Measurements from ENCODE around the gene ACSS2.
"Not testable (repeated sequence)": the region's sequence is repeated elsewhere in the genome, so short reads cannot be mapped to it uniquely, and the experiment has no call there.

The ACSS2 gene

DNA sequence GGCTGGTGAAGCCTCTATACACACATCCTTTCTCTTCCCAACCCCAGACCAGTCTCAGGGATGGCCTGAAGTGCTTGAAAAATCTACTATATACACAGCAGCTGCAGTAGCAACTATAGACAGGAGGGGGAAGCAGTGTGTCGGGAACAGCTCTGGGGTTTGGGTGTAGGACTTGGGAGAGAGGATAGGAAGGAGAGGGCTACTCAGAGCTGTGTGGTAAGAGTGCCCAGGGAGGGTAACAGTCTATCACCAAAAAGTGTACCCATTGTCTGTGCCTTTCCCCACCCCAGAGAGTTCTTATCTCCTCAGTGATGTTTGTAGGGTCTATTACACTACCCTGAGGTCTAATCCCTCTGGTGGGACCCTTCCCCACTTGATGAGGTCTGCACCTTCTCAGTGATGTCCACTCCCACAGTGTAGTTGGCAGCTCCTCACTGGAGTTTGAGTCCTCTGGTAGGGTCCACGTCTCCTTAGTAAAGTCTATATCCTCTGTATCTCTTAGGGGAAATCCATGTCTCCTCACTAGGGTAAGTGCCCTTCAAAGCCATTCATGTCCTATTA, 2.2 kb upstream of the ACSS2 start:
- peak; percentile 88 for DNase-seq (ENCODE audit: low spot score)

DNA sequence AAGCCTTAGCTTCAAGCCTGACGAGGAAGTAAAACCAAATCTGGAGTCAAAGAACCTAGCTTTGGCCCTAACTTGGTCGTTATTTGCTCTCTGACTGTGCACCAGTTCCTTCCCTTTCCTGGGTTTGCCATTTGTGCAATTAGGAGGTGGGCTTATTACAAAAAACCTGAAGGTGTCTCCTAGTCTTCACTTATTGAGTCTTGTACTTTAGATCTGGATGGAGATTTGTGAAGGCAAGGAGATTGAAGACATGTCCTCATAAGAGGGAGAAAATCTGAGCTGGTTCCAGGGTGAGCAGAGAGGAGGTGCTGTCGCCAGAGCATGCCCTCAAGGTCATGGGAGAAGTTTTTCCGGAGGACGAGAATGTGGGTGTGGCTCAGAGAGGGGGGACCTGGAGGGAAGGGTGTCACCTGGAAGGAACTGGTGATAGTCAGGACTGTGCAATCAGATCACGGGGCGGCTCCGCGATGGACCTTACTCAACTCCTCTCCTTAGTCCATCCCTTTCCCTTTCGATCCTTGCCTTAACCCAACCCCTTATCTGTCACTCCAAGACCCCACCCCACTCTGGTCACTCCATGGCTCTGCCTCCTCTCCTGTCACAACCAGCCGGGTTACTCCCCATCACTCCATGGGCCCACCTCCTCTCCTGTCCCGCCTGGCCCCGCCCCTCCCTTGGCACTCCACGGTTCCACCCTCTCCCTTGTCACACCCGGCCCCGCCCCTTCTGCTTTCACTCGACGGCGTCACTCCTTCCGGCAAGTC, 588 bp upstream of the ACSS2 start:
- DNase-seq (ENCODE audit: low spot score), result no peak

DNA sequence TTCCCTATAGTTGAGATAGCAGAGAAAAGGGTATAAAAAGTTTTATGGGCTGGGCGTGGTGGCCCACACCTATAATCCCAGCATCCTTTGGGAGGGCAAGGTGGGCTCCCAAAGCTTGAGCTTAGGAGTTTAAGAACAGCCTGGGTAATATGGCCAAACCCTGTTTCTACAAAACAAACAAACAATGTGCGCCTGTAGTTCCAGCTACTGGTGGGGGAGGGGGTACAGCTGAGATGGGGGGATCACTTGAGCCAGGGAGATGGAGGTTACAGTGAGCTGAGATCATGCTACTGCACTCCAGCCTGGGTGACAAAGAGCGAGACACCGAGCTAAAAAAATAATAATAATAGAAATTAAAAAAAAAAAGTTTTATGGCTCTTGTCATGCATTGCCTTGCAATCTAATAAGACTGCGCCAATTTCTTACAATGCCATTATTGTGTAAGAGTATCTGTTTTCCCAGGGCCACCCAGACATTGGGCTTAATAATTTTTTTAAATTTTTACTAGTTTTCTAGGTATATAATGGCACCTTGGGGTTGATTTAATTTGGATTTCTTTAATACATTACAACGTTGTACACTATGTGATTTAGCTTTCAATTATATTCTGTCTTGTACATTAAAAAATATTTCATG, 3.9 kb downstream of the ACSS2 start:
- no peak for DNase-seq (ENCODE audit: low spot score)

DNA sequence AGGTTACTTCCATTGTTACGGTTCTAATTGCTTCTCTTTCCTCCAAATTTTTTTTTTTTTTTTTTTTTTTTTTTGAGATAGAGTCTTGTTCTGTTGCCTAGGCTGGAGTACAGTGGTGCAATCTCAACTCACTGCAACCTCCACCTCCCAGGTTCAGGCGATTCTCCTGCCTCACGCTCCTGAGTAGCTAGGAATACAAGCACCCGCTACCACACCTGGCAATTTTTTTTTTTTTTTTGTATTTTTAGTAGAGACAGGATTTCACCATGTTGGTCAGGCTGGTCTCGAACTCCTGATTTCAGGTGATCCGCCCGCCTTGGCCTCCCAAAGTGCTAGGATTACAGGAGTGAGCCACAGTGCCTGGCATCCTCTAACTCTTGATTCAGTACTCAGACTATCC, 4.6 kb downstream of the ACSS2 start:
- DNase-seq (ENCODE audit: low spot score), result not testable (repeated sequence)

DNA sequence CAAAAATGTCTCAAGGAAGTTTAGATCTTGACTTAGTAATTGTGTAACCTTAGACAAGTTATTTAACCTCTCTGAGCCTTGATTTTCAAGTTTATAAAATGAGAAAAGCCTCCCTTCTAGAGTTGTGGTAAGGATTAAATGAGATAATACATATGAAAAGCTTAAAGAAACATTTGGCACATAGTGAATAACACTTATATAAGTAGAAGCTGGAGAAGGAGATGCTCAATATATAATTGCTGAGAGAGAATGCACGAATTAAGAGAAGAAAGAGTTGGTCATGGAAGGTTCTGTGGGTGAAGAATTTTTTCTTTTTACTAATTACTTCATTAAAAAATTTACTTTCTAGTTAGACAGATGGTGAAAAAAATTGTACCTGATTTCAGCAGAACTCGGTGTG, 5.3 kb downstream of the ACSS2 start:
- no peak for DNase-seq (ENCODE audit: low spot score)

DNA sequence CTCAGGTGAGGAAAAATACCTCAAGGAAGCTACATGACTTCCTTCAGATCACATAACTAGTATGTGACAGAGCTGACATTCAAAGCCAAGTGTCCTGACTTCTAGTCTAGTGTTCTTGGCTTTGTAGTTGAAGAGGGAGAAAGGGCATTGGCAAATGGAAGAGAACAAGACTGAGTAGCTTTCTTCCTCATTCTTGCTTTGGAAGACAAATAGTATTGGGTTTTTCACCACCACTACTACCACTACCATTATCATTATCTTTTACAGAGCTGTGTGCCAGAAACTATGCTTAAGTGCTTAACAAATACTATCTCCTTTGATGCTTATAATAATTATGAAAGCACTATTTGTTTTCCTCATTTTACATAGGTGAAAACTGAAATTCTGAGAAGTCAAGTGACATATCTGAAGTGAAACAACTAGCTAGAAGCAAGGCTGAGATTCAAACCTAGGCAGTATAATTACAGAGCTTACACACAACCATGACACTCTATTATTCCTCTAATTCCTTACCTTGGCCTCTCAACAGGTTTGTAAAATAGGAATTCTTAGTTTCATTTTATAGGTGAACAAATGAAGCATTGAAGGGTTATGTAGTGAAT, 6.8 kb downstream of the ACSS2 start:
- DNase-seq (ENCODE audit: low spot score), result no peak

DNA sequence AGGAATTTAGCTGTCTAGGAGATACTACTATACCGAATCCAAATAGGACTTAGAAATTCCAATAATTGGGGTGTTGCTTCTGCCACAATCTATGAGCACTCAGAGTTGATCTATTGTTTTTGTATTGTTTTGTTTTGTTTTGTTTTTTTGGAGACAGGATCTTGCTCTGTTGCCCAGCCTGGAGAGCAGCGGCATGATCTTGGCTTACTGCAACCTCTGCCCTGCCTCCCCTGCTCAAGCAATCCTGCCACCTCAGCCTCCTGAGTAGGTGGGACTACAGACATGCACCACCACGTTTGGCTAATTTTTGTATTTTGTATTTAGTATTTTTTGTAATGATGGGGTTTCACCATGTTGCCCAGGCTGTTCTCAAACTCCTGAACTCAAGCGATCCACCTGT, 7.4 kb downstream of the ACSS2 start:
- DNase-seq (ENCODE audit: low spot score), result no peak

DNA sequence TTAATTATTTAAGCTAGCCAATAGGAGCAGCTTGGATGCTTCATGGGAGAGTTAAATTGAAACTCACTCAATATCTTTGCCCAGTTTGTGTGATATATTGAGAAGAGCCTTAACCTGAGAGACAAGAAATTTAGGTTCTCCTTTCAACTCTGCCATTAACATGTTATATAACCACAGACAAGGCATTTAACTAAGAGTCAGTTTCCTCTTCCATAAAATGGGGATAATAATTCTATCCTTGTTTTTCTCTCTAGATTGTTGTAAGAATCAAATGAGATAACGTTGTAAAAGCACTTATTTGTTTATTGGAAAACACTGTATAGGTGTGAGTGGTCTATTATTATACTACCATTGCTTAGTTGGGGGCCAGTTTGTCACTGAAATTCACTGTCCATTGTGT, 7.8 kb downstream of the ACSS2 start:
- no peak for DNase-seq (ENCODE audit: low spot score)

DNA sequence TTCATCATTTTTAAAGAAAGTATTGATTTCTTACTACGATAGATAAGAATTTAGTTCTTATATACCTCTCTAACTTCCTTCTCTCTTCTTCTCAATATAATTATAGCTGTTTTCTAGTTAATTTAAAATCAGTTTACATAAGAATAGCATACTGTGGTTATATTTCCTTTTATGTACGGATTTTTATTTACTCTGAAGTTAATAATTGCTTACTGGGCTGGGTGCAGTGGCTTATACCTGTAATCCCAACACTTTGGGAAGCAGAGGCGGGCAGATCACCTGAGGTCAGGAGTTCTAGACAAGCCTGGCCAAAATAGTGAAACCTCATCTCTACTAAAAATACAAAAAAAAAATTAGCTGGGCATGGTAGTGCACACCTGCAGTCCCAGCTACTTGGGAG, 9.7 kb downstream of the ACSS2 start:
- DNase-seq (ENCODE audit: low spot score), result no peak

DNA sequence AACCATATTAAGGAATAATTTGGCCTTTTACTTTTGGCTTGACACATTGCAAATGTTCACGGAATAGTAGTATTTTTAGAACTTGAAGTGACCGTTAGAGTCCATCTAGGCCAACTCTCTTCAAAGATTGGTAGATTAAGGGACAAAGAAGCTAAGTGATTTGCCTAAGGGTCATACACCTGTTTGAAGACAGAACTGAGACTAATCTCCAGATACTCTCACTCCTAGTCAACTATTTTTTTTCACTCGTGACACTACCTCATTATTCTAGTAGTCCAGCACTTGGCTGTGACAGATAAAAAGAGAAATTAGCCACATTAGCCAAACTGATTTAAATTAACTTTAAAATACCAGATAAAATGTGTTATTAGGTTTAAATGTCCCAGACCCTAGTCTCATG, 10.6 kb downstream of the ACSS2 start:
- DNase-seq (ENCODE audit: low spot score), result no peak

DNA sequence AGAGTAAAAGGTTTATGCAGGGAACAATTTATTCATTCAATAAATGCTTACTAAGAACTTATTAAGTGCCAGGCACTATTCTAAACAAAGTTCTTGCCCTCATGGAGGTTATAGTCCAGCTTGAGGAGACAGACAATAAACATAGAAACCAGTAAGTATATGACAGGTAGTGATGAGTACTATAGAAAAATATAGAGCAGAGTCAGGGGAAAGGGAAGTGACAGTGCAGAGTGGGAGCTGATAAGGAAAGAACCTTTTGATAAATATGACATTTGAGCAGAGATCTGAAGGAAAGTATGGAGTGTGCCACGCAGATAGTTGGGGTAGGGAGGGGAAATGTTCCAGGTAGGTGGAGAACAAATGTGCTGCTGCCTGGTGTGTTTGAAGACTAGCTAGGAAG, 12.1 kb downstream of the ACSS2 start:
- no peak for DNase-seq (ENCODE audit: low spot score)

DNA sequence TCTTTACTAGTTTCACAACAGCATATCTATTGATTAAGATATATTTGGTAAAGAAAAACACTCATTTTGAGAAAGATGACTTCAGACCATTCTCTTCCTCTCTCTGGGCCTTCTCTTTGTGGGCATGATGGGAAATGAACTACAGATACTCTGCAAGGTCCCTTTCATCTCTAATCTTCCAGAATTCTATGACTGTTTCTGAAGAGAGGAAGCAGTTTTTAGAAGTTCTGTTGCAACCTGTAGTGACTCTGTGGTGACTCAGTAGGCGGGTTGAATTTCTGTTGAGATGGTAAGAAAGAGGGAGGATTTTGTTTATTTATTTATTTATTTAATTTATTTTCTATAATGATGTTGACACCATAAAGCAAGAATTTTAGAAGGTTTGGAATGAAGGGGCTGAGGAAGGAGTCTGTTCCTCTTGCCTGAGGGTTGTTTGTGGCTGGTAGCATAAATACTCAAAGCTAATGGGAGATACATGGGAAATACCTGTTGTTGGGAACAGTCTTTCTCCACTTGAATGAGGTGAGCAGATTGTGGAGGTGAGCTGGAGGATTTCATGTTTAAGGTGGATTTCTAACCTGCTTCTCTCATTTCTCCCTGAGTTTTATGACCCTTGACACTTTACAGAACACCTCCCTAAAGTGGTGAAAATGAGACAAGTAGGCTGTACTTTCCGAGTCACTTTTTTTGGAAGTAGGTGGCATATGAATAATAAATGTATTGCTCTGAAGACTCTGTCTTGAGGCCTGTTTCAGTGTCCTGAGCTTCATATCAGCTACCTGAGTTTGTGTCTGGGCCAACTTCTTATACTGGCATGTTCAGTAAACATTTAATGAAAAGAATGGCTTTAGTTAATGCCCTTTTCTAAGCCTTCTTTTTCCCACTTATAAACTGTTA, 15.0 kb downstream of the ACSS2 start:
- peak; percentile 59 for DNase-seq (ENCODE audit: low spot score)

DNA sequence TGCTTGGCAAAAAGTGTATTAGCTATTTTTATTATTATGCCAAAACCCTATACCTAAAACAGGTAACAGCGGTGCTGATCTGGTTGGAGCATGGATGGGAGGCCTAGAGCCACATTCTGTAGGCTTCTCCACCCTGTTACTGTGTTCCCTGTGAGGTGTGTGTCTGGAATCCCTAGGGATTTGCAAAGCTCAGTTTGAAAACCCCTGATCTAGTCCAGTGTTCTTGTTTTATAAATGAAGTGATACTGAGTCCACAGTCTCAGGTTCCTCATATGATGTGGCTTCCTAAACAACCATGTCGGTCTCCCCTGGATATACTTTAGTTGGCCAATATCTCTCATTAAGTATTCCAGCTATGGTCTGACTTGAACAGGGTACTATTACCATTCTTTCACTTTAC, 16.3 kb downstream of the ACSS2 start:
- DNase-seq (ENCODE audit: low spot score), result no peak

DNA sequence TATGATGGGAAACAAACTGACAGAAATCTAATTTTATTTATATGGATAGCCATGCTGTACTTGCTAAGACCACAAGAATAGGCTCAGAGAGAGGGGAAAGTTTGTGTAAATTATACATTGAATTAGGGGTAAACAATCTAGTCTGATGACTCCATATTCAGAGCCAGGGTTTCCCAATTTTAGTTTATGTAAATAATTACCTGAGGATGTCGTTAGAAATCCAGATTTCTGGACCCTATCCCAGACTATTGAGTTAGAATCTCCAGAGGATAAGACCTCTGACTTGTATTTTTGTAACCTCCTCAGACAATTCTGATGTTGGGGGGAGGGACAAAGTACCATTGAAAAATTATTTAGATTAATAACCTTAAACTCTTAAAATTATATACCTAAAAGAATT, 18.3 kb downstream of the ACSS2 start:
- DNase-seq (ENCODE audit: low spot score), result no peak

DNA sequence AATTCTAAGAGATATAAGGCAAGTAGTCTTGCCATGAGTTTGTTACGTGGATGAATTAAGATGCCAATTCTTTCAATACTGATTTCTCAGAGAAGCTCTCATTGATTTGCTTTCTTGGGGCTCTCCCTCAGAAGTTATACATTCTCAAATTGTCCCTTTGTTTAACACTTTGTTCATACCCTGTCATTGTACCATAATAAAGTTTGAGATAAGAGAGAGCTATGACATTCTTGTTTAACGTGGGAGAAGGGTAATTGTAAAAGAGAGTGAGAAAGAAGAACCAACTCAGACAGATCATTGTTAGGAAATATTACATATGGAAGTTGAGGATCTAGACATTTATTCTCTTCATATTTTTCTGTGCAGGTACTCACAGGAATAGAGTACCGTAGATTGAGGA, 19.1 kb downstream of the ACSS2 start:
- no peak for DNase-seq (ENCODE audit: low spot score)

DNA sequence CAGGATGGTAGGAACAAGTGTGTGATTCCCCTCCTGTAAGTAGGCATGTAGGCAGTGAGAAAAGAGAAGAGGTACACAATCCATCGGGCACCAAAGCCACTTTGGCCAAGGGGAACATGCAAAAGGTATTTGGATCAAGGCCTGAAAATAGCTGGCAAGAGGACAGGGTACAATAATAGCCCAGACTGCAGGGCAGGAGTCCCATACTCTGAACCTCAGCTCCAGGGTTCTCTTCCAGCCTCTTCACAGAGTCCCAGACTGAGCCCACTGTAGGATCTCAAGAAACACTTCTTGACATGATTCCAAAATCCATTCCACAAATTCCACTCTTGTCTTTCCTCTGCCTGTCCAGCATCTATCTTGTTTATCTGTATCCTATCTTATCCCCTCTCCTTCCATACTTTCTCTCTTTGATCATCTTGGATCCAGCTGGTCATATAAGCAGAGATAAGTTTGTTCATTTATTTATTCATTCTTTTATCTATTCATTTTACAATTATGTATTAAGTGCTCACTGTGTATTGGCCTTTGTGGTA, 19.7 kb downstream of the ACSS2 start:
- no peak for DNase-seq (ENCODE audit: low spot score)

DNA sequence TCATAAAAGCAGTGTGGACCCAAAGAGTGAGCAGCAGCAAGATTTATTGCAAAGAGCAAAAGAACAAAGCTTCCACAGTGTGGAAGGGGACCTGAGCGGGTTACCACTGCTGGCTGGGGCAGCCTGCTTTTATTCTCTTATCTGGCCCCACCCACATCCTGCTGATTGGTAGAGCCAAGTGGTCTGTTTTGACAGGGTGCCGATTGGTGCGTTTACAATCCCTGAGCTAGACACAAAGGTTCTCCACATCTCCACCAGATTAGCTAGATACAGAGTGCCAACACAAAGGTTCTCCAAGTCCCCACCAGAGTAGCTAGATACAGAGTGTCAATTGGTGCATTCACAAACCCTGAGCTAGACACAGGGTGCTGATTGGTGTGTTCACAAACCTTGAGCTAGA, 21.7 kb downstream of the ACSS2 start:
- DNase-seq (ENCODE audit: low spot score), result not testable (repeated sequence)

DNA sequence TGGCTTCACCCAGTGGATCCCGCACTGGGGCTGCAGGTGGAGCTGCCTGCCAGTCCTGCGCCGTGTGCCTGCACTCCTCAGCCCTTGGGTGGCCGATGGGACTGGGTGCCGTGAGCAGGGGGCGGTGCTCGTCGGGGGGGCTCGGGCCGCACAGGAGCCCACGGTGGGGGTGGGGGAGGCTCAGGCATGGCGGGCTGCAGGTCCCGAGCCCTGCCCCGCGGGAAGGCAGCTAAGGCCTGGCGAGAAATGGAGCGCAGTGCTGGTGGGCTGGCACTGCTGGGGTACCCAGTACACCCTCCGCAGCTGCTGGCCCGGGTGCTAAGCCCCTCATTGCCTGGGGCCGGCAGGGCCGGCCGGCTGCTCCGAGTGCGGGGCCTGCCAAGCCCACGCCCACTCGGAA, 22.3 kb downstream of the ACSS2 start:
- DNase-seq (ENCODE audit: low spot score), result not testable (repeated sequence)

DNA sequence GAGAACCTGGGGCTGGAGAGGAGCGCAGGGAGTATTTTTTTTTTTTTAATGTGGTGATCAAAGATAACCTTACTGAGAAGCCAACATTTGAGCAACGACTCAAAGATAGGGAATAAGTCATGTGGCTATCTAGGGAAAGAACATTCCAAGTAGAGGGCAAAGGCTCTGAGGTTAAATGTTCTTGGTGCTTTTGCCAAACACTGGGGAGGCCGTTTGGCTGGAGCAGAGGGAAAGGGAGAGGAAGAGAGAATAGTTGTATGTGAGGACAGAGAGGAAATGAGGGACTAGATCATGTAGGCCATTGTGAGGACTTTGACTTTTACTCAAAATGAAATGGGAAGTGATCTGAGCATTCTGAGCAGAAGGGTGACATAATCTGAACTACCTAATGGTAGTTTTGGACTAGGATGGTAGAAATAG, 27.8 kb downstream of the ACSS2 start:
- no peak for DNase-seq (ENCODE audit: low spot score)

DNA sequence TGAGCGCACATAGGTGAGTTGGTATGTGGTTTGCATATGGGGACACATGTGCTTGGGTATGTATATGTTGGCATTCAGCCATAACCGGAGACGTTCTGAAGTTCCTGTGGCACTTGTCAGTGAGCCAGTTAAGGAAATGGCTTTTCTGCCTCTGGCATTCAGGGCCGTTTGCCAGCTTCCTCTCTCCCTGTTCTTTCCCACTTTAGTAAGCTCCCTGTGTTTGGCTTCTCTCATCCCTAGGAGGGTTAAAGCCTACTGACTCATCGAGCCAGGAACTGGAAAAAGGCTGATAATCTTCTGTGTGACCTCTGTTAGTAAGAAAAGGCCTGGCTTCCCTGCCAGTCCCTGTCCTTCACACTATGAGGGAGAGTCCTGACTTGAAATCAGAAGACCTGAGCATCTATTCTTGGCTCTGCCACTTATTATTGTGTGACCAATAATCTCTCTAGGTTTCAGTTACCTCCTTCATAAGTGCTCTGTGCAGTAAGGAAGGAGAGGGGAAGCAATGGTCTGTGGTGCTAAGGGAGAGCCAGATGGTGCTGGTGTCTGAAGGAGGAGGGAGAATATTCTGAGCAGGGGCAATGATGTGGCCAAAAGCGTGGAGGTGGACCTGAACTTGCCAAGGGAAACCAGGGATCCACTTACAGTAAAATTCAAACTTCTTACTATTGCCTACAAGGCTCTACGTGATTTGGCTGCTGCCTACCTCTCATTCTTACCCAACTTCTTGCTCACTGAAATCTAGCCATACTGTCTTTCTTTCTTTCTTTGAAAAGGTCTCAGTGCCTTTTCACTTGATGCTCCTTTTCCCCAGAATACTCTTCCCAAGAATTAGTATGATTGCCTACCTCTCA, 31.4 kb downstream of the ACSS2 start:
- DNase-seq (ENCODE audit: low spot score), result peak; percentile 83

DNA sequence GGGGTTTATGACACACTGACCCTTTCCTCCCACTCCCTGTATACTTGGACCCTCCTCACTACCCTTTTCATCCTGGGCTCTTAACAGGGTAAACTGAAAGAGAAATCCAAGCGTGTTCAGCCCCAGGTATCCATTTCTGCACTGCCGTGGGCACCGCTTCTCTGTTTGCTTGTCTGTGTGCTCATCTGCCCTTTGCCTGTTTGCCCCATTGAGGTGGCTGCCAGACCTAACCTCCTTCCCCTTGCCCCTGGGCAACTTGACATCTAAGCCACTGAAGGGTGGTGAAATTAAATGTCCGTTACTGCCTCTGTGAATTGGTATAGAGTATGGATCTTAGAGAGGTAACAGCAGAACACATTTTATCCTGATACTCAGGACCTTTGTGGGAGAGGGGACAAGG, 38.7 kb downstream of the ACSS2 start:
- DNase-seq (ENCODE audit: low spot score), result no peak

All from AG08396 (cell line).